ENCODE measurements around the gene GPBAR1.

GPBAR1 gene

DNA sequence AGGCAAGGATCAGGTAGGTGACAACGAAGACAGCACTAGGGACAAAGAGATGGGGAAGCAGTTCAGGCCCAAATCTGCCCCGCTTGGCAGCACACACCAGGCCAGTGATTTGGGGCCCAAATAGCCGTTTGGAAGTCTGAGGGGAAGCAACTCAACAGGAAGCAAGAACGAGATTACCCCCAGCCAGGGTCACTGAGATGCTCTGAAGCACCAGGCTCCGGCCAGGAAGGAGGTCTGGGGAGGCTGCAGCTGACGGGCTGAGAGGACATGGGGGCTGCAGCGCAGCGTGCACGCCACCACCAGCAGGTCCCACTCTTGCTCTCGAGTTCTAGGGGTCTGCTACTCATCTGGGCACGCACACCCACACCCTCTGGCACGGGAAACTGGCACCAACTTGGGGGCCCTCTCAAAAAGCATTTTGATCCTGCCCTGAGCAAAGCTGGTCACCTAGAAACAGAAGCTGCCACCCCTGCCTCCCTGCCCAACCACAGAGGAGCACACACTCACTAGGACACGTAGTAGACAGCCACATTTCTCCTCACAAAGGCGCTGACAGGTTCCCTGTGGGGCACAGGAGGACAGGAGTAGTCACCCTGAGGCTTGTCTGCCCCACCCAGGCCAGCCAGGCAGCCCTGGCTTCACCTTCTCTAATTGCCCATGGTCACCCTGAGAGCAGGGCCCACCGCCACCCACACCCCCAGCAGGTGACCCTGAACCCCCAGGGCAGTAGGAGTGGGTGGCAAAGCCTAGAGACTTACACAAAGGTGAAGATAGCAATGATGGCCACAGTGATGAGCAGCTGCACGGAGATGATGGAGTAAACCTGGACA, 17.9 kb downstream of the GPBAR1 start:
- H3K27ac ChIP-seq = peak overlapping the region in 5 of 21 experiments; percentile 16 to 54 (median 23)
- no peak overlapping the region for H3K4me3 ChIP-seq

GRCh38 chr2:218280260-218280870, 19.6 kb downstream of the GPBAR1 start:
- H3K27ac ChIP-seq = peak overlapping the region in 1 of 21 experiments; percentile 27
- no peak overlapping the region for H3K4me3 ChIP-seq

DNA sequence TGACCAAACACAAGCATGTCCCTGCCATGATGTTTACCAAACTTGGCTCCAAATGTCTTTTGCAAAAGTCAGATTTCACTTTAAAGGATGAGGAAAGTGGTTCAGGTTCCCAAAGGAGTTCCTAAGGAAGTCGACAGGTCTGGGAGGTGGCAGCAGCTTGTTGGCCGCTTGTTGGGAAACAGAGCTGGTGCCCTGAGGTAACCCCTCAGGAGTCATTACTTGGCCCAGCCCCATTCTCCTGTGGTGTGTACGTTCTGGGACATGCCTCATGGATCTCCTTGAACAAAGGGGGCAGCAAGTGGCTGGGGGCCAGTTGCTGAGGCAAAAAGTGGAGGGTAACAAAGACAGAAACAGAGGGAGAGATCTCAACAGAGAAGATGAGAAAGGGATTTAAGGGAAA, 20.6 kb downstream of the GPBAR1 start:
- H3K4me3 ChIP-seq = no peak overlapping the region
- peak overlapping the region in 19 of 21 experiments; percentile 57 to 100 (median 90) for H3K27ac ChIP-seq

DNA sequence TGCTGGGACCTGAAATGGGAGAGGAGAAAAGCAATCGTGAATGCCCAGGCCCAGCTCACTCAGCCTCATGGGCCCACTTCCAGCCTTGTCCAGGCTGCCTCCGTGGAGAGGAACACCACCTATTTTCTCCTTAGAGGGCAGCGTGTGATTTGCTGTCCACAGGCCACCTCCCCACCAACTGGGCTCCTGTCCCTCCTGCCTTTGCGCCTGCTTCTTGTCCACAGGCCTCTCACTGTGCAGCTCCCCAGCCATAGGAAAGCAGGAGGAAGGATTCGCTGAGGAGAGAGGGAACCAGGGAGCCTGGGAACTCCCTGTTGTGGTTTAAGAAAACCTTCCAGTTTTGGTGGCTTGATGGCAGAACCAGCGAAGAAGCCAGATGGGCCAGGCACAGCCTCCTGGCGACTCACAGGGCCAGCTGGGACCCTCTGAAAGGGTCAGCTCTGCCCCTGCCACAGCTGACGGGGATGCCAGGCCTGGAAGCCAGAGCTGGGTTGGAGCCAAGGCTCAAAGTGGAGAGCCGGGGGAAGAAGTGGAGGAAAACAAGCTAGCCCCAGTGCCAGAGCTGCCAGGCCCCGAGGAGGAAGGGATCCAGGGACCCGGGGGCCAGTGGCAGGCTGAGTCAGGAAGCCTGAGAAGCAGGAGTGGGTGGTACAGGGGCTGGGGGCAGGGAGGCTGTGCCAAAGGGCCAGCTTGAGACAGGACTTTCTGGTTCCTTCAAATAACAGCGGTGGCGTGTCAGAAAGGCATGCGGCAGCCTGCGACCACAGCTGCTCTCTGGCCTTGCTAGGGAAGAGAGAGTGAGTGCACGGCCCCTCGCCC, 21.6 kb downstream of the GPBAR1 start:
- peak overlapping the region; percentile 50 to 100 (median 85) for H3K27ac ChIP-seq
- no peak overlapping the region for H3K4me3 ChIP-seq

- Histone ChIP-seq H3K27ac (peak overlapping the region in 17 of 21 experiments; percentile 70 to 100 (median 98)), H3K4me3 (no peak overlapping the region)
Observed at GRCh38 chr2:218284106-218284811, 23.4 kb downstream of the GPBAR1 start.

- peak overlapping the region; percentile 32 to 100 (median 98) for H3K27ac ChIP-seq
- H3K4me3 ChIP-seq = peak overlapping the region in 4 of 7 experiments; percentile 19 to 39 (median 26)
Observed at GRCh38 chr2:218285604-218286003, 24.8 kb downstream of the GPBAR1 start.

DNA sequence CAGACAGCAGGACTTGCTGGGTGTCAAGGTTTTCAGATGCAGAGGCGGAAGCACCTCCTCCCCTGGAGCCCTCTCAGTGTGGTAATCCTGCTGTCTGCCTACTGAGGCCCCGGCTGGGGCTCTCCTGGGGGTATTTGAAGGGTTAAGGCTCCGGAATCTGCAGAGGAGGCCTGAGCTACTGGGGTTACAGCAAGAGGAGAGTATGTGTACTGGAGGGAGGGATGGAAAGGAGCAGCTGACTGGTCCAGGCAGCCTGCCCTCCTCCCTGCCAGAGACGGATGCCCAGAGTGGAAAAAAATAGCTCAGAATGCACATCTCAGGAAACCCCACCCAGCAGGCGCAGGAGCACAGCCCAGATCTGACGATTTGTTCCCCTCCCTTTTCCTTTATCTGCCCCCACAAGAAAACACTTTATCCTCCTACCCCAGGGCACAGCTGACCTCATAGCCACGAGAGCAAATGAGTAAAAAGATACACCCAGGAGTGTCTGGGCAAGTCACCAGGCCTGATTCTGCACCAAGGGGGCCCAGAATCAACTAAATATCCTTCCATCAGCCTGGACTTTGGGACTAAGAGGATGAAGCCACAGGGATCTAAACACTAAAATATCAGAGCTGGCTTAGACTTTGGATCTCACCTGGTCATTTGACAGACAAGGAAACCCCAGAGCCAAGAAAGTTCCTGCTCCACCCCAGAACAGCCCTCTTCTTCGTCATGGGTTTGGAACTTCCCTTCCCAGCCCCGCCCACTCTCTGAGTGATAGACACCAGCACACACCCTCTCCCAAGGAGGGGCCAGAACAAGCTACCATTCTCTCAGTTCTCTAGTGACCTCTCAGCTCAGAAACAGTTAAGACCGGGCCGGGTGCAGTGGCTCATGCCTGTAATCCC, 26.0 kb downstream of the GPBAR1 start:
- peak overlapping the region; percentile 59 to 100 (median 98) for H3K27ac ChIP-seq
- H3K4me3 ChIP-seq = peak overlapping the region; percentile 11 to 39 (median 20)

- Histone ChIP-seq H3K27ac (peak overlapping the region; percentile 83 to 100 (median 98)), H3K4me3 (peak overlapping the region; percentile 65 to 89 (median 82))
Observed at GRCh38 chr2:218289639-218290315, 29.0 kb downstream of the GPBAR1 start.

DNA sequence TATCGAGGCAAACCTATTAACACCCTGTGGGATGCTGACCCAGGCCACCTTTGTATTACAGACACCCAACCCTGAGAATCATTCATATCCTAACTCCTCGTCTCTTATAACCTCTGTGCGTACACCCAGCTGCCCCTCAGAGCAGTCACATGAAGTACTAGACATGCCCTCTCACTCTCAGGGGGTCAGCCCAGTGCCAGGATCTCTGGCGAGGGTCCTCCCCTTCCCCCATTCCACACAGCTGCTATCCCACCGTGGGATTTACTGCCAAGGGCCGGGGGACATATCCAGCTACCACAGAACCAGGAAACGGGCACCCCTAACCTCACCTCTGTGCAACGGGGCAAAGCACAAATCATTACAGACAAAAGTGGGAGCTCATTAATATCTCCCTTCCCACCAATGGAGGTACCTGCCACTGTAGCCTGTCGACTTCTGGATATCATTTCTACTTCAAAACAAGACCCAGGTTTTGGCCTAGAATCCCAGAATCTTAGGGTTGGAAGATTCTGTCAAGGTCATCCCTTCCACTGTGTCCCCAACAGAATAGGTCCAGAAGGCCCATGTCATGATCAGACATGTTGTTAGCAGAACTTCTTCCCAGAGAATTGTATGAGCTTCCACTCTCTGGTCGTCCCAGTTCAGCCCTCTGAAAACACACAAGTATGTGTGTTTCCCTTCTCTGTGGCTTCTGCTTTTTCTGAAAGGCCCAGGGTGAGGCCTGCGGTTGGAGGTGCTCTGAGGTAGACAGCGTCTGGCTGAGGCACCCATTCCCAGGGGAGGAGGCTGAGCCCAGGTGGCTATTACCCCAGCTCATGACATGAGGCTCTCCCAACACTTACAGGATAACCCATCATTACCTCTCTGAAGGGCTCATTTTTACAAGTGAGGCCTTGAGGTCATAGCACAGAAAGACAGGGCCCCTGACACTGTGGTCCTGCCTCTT, 29.8 kb downstream of the GPBAR1 start:
- H3K4me3 ChIP-seq = peak overlapping the region; percentile 65 to 89 (median 82)
- H3K27ac ChIP-seq = peak overlapping the region; percentile 83 to 100 (median 98)

GRCh38 chr2:218291318-218292047, 30.7 kb downstream of the GPBAR1 start:
- Histone ChIP-seq H3K27ac (peak overlapping the region; percentile 83 to 100 (median 98)), H3K4me3 (peak overlapping the region; percentile 65 to 89 (median 82))

DNA sequence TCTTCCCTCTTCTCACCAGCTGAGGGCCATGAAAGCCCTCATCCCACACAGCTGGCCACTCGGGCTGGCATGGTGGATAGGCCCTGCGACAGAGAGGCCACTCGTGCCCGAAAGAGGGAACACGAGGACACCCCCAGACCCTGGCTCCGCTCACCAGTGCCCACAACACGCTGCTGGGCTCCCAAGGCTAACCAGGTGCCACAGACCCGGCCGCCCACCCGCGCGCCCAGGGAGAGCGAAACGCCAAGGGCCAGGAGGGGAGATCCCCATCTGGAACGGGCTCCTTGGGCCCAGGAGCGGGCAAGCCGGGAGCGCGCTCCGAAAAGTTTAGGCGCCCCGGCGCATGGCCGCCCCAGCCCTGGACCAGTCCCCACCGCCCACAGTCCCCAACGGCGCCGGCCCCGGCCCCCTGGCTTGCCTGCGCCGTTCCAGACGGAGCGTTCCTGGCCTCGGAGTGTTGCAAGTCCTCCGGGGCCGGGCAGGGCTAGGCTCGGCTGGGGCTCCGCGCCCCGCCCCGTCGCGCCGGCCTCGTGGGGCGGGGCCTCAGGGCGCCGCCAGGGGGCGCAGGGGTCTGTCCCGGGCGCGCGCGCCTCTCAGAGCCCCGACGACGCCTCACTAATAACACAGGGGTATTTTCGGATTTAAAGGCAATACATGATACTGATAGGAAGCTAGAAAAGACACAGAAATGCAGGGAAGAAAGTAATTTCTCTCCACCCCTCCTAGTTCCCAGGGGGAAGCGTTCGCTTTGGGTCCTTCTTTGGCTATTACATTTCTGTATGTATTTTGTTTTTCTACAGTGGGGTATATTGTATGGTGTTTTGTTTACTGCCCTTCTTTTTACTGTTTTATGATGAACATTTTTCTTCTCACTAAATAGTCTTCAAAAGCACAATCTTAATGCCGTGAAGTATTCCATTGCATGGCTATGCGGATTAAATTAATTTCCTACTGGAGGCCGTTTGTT, 31.5 kb downstream of the GPBAR1 start, which contains the start of gene TMBIM1:
Gene TMBIM1, minus strand, starts transcription at position 456 of the 967 bp plus-strand sequence. CDS start 10,362 bp downstream, outside the sequence.
- peak within 1 kb of the TSS; percentile 83 to 100 (median 98) for H3K27ac ChIP-seq
- peak within 1 kb of the TSS; percentile 65 to 89 (median 82) for H3K4me3 ChIP-seq

DNA sequence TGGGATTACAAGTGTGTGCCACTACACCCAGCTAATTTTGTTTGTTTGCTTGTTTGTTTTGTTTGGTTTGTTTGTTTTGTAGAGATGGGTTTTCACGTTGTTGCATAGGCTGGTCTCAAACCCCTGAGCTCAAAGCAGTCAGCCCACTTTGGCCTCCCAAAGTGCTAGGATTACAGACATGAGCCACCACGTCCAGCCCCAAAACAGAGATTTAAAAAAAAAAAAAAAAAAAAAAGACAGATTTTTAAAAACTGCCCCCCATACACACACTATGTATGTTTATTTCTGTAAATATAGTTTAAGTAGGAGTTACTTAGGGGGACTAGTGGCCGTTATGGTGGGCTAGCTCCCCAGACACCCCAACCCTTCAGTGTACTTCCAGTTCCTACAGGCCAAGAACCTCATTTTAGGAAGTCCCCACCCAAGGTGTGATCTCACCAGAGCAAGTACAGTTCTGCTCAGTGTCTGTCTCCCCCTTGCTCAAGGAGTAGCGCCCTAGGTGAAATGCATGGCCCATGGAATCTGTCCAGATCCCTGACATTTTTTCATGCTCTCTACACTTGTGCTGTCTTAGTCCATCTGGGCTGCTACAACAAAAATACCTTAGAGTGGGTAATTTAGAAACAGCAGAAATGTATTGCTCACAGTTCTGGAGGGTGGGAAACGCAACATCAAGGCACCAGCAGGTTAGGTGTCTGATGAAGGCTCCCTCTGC, 33.1 kb downstream of the GPBAR1 start:
- Histone ChIP-seq H3K4me3 (no peak overlapping the region), H3K27ac (peak overlapping the region in 15 of 21 experiments; percentile 21 to 100 (median 73))

DNA sequence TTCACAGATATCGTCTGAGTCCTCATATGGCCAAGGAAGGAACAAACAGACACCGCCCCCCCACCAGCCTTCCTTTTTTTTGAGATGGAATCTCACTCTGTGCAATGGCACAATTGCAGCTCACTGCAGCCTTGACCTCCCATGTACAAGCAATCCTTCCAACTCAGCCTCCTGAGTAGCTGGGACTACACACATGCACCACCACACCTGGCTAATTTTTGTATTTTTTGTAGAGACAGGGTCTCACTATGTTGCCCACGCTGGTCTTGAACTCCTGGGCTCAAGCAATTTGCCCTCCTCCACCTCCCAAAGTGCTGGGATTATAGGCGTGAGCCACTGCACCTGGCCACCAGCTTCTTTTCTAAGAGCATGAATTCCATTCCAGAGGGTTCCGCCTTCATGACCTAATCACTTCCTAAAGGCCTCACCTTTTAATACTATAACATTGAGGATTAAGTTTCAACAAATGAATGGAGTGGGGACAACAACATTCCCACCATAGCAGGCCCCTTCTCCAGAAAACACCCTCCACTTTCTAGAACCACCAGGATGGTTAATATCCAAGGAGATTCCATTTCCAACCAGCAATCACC, 33.7 kb downstream of the GPBAR1 start:
- H3K27ac ChIP-seq = peak overlapping the region in 18 of 21 experiments; percentile 21 to 99 (median 52)

GRCh38 chr2:218295029-218295428, 34.2 kb downstream of the GPBAR1 start:
- Histone ChIP-seq H3K4me3 (no peak overlapping the region), H3K27ac (peak overlapping the region in 18 of 21 experiments; percentile 21 to 99 (median 58))

More for the DNA sequence above, 33.7 kb downstream of the GPBAR1 start:
- no peak overlapping the region for H3K4me3 ChIP-seq
